HG03159 (cell line): ENCODE data around the gene TAF12.
"Not testable (repeated sequence)": the region's sequence is repeated elsewhere in the genome, so short reads cannot be mapped to it uniquely, and the experiment has no call there.

Source experiments
- ATAC-seq: cut with Tn5 transposase; IDR thresholded peaks from one replicate; pipeline ENCODE4 v1.9.1; 2021; ENCODE audit warnings: mild to moderate bottlenecking, moderate library complexity; ENCODE audit not compliant: unreplicated experiment

Gene TAF12

GRCh38 chr1:28645406-28645805, 2.5 kb upstream of the TAF12 start:
- ATAC-seq, result not testable (repeated sequence)

GRCh38 chr1:28644494-28644893, 1.6 kb upstream of the TAF12 start:
- no peak for ATAC-seq

GRCh38 chr1:28642056-28642846, 616 bp downstream of the TAF12 start:
- ATAC-seq, result peak; percentile 31

GRCh38 chr1:28640766-28641165, 2.1 kb downstream of the TAF12 start:
- no peak for ATAC-seq

- ATAC-seq, result no peak
These were observed 10.3 kb downstream of the TAF12 start for GRCh38 chr1:28632560-28632959.

- no peak for ATAC-seq
These were observed 11.2 kb downstream of the TAF12 start for GRCh38 chr1:28631713-28632112.

- no peak for ATAC-seq
These were observed 29.7 kb downstream of the TAF12 start for GRCh38 chr1:28613175-28613574.

GRCh38 chr1:28606771-28607170, 36.1 kb downstream of the TAF12 start:
- ATAC-seq, result no peak

- no peak for ATAC-seq
These were observed 37.9 kb downstream of the TAF12 start for GRCh38 chr1:28604962-28605361.

- no peak for ATAC-seq
These were observed 38.5 kb downstream of the TAF12 start for GRCh38 chr1:28604411-28604810.

- no peak for ATAC-seq
These were observed 40.1 kb downstream of the TAF12 start for GRCh38 chr1:28602536-28603439.

GRCh38 chr1:28601696-28602095, 41.2 kb downstream of the TAF12 start:
- no peak for ATAC-seq

GRCh38 chr1:28596276-28596675, 46.6 kb downstream of the TAF12 start:
- not testable (repeated sequence) for ATAC-seq

- ATAC-seq, result no peak
These were observed 47.3 kb downstream of the TAF12 start for GRCh38 chr1:28595412-28596191.

- not testable (repeated sequence) for ATAC-seq
These were observed 48.0 kb downstream of the TAF12 start for GRCh38 chr1:28594686-28595411.

GRCh38 chr1:28593988-28594356, 48.9 kb downstream of the TAF12 start:
- not testable (repeated sequence) for ATAC-seq

- no peak for ATAC-seq
These were observed 50.4 kb downstream of the TAF12 start for GRCh38 chr1:28592321-28593071.

- no peak for ATAC-seq
These were observed 51.1 kb downstream of the TAF12 start, which contains the start of gene RAB42 for GRCh38 chr1:28591708-28592320. Gene RAB42 (plus strand): TSS chr1:28592265. CDS start chr1:28592512, 247 bp downstream.
